Activated T-cell treated with anti-CD3 and anti-CD28 coated beads, Interleukin-2, amount 50 U/mL, for 4 hours (primary cell): ENCODE data around the gene SRSF4. TPM values are rescaled to one million over a fixed set of nuclear protein-coding genes. Genes with fewer than 3 reads are reported as not detected.
"Not testable (repeated sequence)": the region's sequence is repeated elsewhere in the genome, so short reads cannot be mapped to it uniquely, and the experiment has no call there.

Experiments used
- ATAC-seq, 2 donors: fragments of 200-7000 bp; cut with Tn5 transposase; one replicate each; pipeline ENCODE4 v1.10.0; 2021
- DNase-seq: peaks from one replicate; pipeline ENCODE4 v3.0.0-alpha.2; 2020
- H3K27me3 Mint-ChIP-seq: one replicate; pipeline ENCODE4 v1.8.0; 2021; ENCODE audit warnings: low read depth, mixed read lengths
- H3K36me3 Mint-ChIP-seq: one replicate; pipeline ENCODE4 v1.8.0; 2022; ENCODE audit warnings: mixed read lengths; ENCODE audit not compliant: insufficient read depth
- H3K4me1 Mint-ChIP-seq: one replicate; pipeline ENCODE4 v1.8.0; 2021; ENCODE audit warnings: low read depth, mixed read lengths
- H3K4me3 Mint-ChIP-seq: one replicate; pipeline ENCODE4 v1.8.0; 2021; ENCODE audit warnings: mild to moderate bottlenecking, moderate library complexity, mixed read lengths
- H3K9me3 Mint-ChIP-seq: one replicate; pipeline ENCODE4 v1.8.0; 2021; ENCODE audit warnings: mixed read lengths
- total RNA-seq, 3 donors: library from RNA; stranded (reverse); gene quantifications; one replicate each; pipeline ENCODE4 v1.2.1, GENCODE V29; 2021

The SRSF4 gene
- total RNA-seq, 3 donors from 2014 or later: 104 to 109 (median 106) TPM

GRCh38 chr1:29120947-29121485 is 60.7 kb downstream of the SRSF4 start:
- Mint-ChIP-seq H3K4me1 (peaks cover 5% of the 10 kb centered on the region), H3K36me3 (peaks cover 20% of the 10 kb centered on the region), H3K27me3 (peaks cover 21% of the 10 kb centered on the region), H3K4me3 (no peak overlapping the region), H3K9me3 (no peaks in the 10 kb centered on the region)
- DNase-seq (peak; percentile 59), ATAC-seq (peak; percentile 67 to 75)

- H3K4me3 Mint-ChIP-seq: no peak overlapping the region
- no peak for DNase-seq
- H3K36me3 Mint-ChIP-seq: peaks cover 20% of the 10 kb centered on the region
These were observed 61.3 kb downstream of the SRSF4 start for GRCh38 chr1:29120367-29120766.

GRCh38 chr1:29119121-29119929 is 62.4 kb downstream of the SRSF4 start:
- Mint-ChIP-seq H3K36me3 (peaks cover 21% of the 10 kb centered on the region), H3K4me1 (peaks cover 4% of the 10 kb centered on the region), H3K27me3 (peaks cover 13% of the 10 kb centered on the region), H3K9me3 (no peaks in the 10 kb centered on the region), H3K4me3 (no peak overlapping the region)
- ATAC-seq: no peak
- DNase-seq: no peak

More at GRCh38 chr1:29120367-29120766, 61.3 kb downstream of the SRSF4 start:
- Mint-ChIP-seq H3K9me3 (no peaks in the 10 kb centered on the region), H3K4me1 (peaks cover 4% of the 10 kb centered on the region), H3K27me3 (peaks cover 15% of the 10 kb centered on the region)
- no peak for ATAC-seq

DNA sequence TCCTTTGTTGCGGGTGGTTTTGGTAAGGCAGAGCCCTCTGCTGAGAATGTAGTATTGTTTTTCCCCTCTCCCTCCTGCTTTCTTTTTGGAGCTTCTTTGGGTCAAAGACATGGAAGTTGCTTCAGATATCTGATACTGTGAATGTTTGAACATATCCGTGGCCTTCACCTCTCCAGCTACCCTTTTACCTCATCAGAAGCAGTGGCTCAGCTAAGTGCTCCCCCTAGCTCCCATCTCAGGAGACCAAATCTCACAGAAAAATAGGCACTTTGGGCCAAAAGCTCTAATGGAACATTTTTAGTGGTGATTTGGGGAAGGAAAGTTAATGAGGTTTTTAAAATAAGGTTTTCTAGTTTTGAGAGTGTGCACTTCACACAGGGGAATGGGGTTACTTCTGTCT is 64.3 kb downstream of the SRSF4 start:
- ATAC-seq: no peak
- H3K4me1 Mint-ChIP-seq: no peaks in the 10 kb centered on the region
- peaks cover 35% of the 10 kb centered on the region for H3K36me3 Mint-ChIP-seq
- no peak for DNase-seq
- H3K4me3 Mint-ChIP-seq: no peak overlapping the region
- H3K9me3 Mint-ChIP-seq: no peaks in the 10 kb centered on the region
- H3K27me3 Mint-ChIP-seq: peaks cover 9% of the 10 kb centered on the region

DNA sequence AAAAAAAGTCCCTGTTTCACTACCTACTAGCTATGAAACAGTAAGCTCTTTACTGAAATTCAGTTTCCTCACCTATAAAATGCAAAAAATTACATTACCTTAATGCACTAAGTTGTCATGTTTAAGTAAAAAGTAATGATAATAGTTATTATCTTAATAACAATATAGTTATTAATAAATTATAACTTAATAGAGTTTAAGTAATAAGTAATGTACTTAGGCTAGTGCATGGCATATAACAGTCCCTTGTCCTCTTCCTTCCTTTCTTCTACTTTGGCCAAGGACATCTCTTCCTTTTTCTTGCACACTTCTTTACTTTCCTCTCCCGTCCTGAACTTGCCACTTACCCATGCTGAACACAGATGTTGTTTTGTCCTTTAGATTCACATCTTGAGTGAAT is 67.0 kb downstream of the SRSF4 start:
- DNase-seq (no peak), ATAC-seq (no peak)
- Mint-ChIP-seq H3K4me3 (no peak overlapping the region), H3K27me3 (no peaks in the 10 kb centered on the region), H3K4me1 (no peaks in the 10 kb centered on the region), H3K9me3 (no peaks in the 10 kb centered on the region), H3K36me3 (peaks cover 41% of the 10 kb centered on the region)

DNA sequence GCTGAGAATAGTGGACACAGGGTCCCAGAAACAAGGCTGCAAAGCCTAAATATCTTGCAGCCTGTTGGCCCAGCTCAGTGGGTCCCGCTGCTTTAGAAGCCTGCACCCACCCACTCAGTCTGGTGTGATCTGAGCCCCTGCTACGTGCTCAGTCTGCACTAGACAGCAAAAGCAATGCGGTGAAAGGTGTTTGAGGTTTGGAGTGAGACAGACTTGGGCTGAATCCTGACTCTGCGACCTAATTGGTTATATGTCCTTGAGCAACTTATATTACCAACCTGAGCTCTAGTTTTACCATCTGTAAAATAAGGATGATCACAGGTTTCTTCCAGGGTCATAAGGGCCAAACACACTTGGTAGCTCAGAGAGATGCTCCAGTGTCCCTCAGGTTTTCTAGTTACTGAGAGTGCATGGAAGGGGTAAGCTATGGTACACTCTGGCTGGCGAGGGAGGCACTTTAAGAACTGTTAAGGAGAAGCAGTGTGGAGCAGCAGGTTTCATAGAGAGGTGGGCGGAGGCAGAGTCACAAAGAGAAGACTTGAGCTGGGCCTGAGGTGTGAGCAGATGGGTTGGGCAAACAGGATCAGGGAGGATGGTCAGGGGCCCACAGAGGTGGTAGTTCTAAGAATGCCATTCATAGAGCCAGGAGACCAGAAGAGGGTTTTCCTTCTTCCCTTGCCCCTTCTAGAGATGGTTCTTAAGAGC is 68.1 kb downstream of the SRSF4 start:
- no peaks in the 10 kb centered on the region for H3K4me1 Mint-ChIP-seq
- H3K9me3 Mint-ChIP-seq: no peaks in the 10 kb centered on the region
- H3K36me3 Mint-ChIP-seq: peaks cover 41% of the 10 kb centered on the region
- H3K4me3 Mint-ChIP-seq: no peak overlapping the region
- no peaks in the 10 kb centered on the region for H3K27me3 Mint-ChIP-seq
- DNase-seq (no peak), ATAC-seq (no peak)

DNA sequence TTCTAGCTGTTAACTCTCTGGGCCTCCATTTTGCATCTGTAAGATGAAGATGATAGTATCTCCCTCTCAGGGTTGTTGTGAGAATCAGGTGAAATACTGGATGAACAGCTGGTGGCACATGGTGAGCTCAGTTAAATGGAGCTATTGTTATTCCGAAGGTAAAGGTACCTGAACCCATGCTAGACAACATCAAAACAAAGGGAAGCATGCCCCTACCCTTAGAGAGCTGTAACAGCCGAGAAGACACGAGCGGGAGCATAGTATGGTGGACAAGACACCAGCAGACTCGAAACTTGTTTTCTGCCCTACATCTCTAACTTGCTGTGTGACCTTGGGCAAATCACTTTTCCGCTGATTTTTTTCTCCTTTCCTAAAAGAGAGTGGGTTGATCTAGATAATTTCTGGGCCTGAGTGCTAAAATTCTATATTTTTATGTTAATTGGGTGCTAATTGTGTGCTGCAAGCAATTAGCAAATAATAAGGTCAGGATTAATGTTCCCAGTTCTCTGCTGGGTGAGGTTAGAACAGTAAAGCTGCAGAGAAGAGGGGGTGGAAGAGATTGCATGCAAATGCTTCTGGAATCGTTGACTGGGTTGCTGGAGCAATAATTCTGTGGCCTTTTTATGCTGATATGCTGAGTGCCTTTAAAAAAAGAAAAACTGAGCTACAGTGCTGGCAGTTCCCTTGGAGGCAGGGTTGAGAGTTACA is 68.8 kb downstream of the SRSF4 start:
- Mint-ChIP-seq H3K4me1 (no peaks in the 10 kb centered on the region), H3K36me3 (peaks cover 37% of the 10 kb centered on the region), H3K9me3 (no peaks in the 10 kb centered on the region), H3K4me3 (no peak overlapping the region), H3K27me3 (no peaks in the 10 kb centered on the region)
- DNase-seq (no peak), ATAC-seq (no peak)

GRCh38 chr1:29108041-29108440 is 73.7 kb downstream of the SRSF4 start:
- not testable (repeated sequence) for H3K27me3 Mint-ChIP-seq, H3K9me3 Mint-ChIP-seq, ATAC-seq, DNase-seq, H3K4me1 Mint-ChIP-seq, H3K4me3 Mint-ChIP-seq
- H3K36me3 Mint-ChIP-seq: peaks cover 19% of the 10 kb centered on the region

DNA sequence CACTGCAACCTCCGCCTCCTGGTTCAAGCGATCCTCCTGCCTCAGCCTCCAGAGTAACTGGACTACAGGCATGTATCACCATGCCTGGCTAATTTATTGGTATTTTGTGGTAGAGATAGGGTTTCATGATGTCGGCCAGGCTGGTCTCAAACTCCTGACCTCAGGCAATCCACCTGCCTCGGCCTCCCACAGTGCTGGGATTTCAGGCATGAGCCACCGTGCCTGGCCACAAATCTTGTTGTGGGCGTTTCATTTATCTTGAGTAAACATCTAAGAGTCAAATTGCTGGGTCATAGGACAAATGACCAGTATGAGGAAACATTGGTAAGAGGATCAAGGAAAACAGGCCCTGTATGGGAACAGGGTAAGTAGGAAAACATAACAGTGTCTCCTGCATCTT is 75.9 kb downstream of the SRSF4 start:
- peaks cover 12% of the 10 kb centered on the region for H3K36me3 Mint-ChIP-seq
- H3K27me3 Mint-ChIP-seq: no peaks in the 10 kb centered on the region
- H3K4me1 Mint-ChIP-seq: no peaks in the 10 kb centered on the region
- H3K4me3 Mint-ChIP-seq: no peak overlapping the region
- DNase-seq (no peak), ATAC-seq (no peak)
- no peaks in the 10 kb centered on the region for H3K9me3 Mint-ChIP-seq

GRCh38 chr1:29100487-29100886 is 81.2 kb downstream of the SRSF4 start:
- no peaks in the 10 kb centered on the region for H3K27me3 Mint-ChIP-seq
- no peaks in the 10 kb centered on the region for H3K9me3 Mint-ChIP-seq
- DNase-seq (no peak), ATAC-seq (no peak)
- H3K4me3 Mint-ChIP-seq: no peak overlapping the region
- peaks cover 28% of the 10 kb centered on the region for H3K36me3 Mint-ChIP-seq
- H3K4me1 Mint-ChIP-seq: no peaks in the 10 kb centered on the region

GRCh38 chr1:29099286-29099685 is 82.4 kb downstream of the SRSF4 start:
- no peak for ATAC-seq
- H3K4me1 Mint-ChIP-seq: no peaks in the 10 kb centered on the region
- peaks cover 37% of the 10 kb centered on the region for H3K36me3 Mint-ChIP-seq
- H3K4me3 Mint-ChIP-seq: no peak overlapping the region
- H3K9me3 Mint-ChIP-seq: no peaks in the 10 kb centered on the region
- DNase-seq: no peak
- H3K27me3 Mint-ChIP-seq: no peaks in the 10 kb centered on the region

Other genes starting within 250 kb of the SRSF4 start
- gene TMEM200B, start 58.0 kb downstream of the SRSF4 start, total RNA-seq: 1 to 10 TPM in 2 of 3 donors, under 1 TPM in 1; 0.61 to 1.7 (median 1.0) TPM
- 10 to 100 TPM; 29.8 to 35.4 (median 32.6) TPM for gene MECR, start 49.0 kb upstream of the SRSF4 start, total RNA-seq
- gene PTPRU, start 54.6 kb upstream of the SRSF4 start, total RNA-seq: under 1 TPM; 0.19 to 0.78 (median 0.32) TPM